Measurements from ENCODE around the gene DQX1.

Gene DQX1

GRCh38 chr2:74550231-74550630 is 24.2 kb upstream of the DQX1 start:
- Mint-ChIP-seq H3K27me3 (peaks cover 87% of the 10 kb centered on the region), H3K27ac (no peak overlapping the region), H3K4me3 (peak overlapping the region; percentile 2), H3K4me1 (peaks cover 23% of the 10 kb centered on the region), H3K36me3 (peaks cover 1% of the 10 kb centered on the region), H3K9me3 (no peaks in the 10 kb centered on the region)
- CTCF ChIA-PET: interaction anchor here (1.0 to 1.8 kb wide), 3 partner anchors 21 to 38 kb away, joined by 3 to 7 read pairs (median 4); no protein-coding TSS in a partner anchor
- DNase-seq: no peak

GRCh38 chr2:74548900-74549826 is 23.1 kb upstream of the DQX1 start:
- peak; percentile 43 for DNase-seq
- Mint-ChIP-seq H3K4me3 (peak overlapping the region; percentile 53), H3K27me3 (peaks cover 93% of the 10 kb centered on the region), H3K27ac (no peak overlapping the region), H3K4me1 (peaks cover 20% of the 10 kb centered on the region), H3K9me3 (no peaks in the 10 kb centered on the region), H3K36me3 (no peaks in the 10 kb centered on the region)
- CTCF ChIA-PET: interaction anchor here (1.3 kb wide), 1 partner anchor 38 kb away, joined by 3 read pairs; no protein-coding TSS in a partner anchor

- peak overlapping the region; percentile 66 for H3K4me3 Mint-ChIP-seq
- peaks cover 96% of the 10 kb centered on the region for H3K27me3 Mint-ChIP-seq
- H3K27ac Mint-ChIP-seq: no peak overlapping the region
- no peak for DNase-seq
- H3K36me3 Mint-ChIP-seq: no peaks in the 10 kb centered on the region
- CTCF ChIA-PET: interaction anchor here (1.3 kb wide), 1 partner anchor 39 kb away, joined by 3 read pairs; no protein-coding TSS in a partner anchor
- no peaks in the 10 kb centered on the region for H3K9me3 Mint-ChIP-seq
- peaks cover 18% of the 10 kb centered on the region for H3K4me1 Mint-ChIP-seq
These were observed 22.4 kb upstream of the DQX1 start for GRCh38 chr2:74548285-74548899.

GRCh38 chr2:74546004-74546403 is 20.0 kb upstream of the DQX1 start:
- no peak overlapping the region for H3K4me3 Mint-ChIP-seq
- no peaks in the 10 kb centered on the region for H3K36me3 Mint-ChIP-seq
- no peaks in the 10 kb centered on the region for H3K9me3 Mint-ChIP-seq
- H3K27ac Mint-ChIP-seq: no peak overlapping the region
- H3K27me3 Mint-ChIP-seq: peaks cover 83% of the 10 kb centered on the region
- CTCF ChIA-PET: interaction anchor here (1.1 to 2.8 kb wide), 2 partner anchors 17 to 40 kb away, joined by 4 to 17 read pairs; no protein-coding TSS in a partner anchor
- peaks cover 12% of the 10 kb centered on the region for H3K4me1 Mint-ChIP-seq
- DNase-seq: no peak

- Mint-ChIP-seq H3K27me3 (peaks cover 81% of the 10 kb centered on the region), H3K4me1 (peaks cover 11% of the 10 kb centered on the region), H3K9me3 (no peaks in the 10 kb centered on the region), H3K36me3 (no peaks in the 10 kb centered on the region), H3K27ac (no peak overlapping the region), H3K4me3 (no peak overlapping the region)
- CTCF ChIA-PET: interaction anchor here (0.8 to 2.8 kb wide), 6 partner anchors 12 to 86 kb away, joined by 3 to 17 read pairs (median 4); partner anchors contain the start of gene WBP1
- DNase-seq: peak; percentile 41
These were observed 18.6 kb upstream of the DQX1 start for GRCh38 chr2:74544634-74545033.

GRCh38 chr2:74542978-74543377 is 16.9 kb upstream of the DQX1 start:
- no peak for DNase-seq
- Mint-ChIP-seq H3K27ac (no peak overlapping the region), H3K9me3 (no peaks in the 10 kb centered on the region), H3K27me3 (peaks cover 83% of the 10 kb centered on the region), H3K4me3 (no peak overlapping the region), H3K4me1 (peaks cover 9% of the 10 kb centered on the region), H3K36me3 (no peaks in the 10 kb centered on the region)
- CTCF ChIA-PET: interaction anchor here (0.7 to 1.1 kb wide), 2 partner anchors 11 to 43 kb away, joined by 3 to 5 read pairs; no protein-coding TSS in a partner anchor

GRCh38 chr2:74540291-74540690 is 14.3 kb upstream of the DQX1 start:
- peaks cover 9% of the 10 kb centered on the region for H3K4me1 Mint-ChIP-seq
- no peaks in the 10 kb centered on the region for H3K36me3 Mint-ChIP-seq
- no peaks in the 10 kb centered on the region for H3K9me3 Mint-ChIP-seq
- CTCF ChIA-PET: interaction anchor here (0.6 to 2.1 kb wide), 5 partner anchors 8 to 57 kb away, joined by 3 to 5 read pairs (median 4); partner anchors contain the start of gene TTC31
- H3K27me3 Mint-ChIP-seq: peaks cover 75% of the 10 kb centered on the region
- no peak overlapping the region for H3K4me3 Mint-ChIP-seq
- DNase-seq: no peak
- H3K27ac Mint-ChIP-seq: no peak overlapping the region

- Mint-ChIP-seq H3K4me1 (peaks cover 9% of the 10 kb centered on the region), H3K4me3 (no peak overlapping the region), H3K9me3 (no peaks in the 10 kb centered on the region), H3K36me3 (peaks cover under 1% of the 10 kb centered on the region), H3K27ac (no peak overlapping the region), H3K27me3 (peaks cover 62% of the 10 kb centered on the region)
- CTCF ChIA-PET: interaction anchor here (1.5 to 2.1 kb wide), 2 partner anchors 51 to 56 kb away, joined by 3 to 5 read pairs; partner anchors contain the start of gene TTC31
- no peak for DNase-seq
These were observed 12.9 kb upstream of the DQX1 start for GRCh38 chr2:74538881-74539339.

GRCh38 chr2:74537140-74537539 is 11.1 kb upstream of the DQX1 start:
- no peak for DNase-seq
- Mint-ChIP-seq H3K36me3 (peaks cover 11% of the 10 kb centered on the region), H3K9me3 (no peaks in the 10 kb centered on the region), H3K4me3 (no peak overlapping the region), H3K4me1 (peaks cover 13% of the 10 kb centered on the region), H3K27me3 (peaks cover 49% of the 10 kb centered on the region), H3K27ac (no peak overlapping the region)
- CTCF ChIA-PET: no interaction called here

- CTCF ChIA-PET: no interaction called here
- Mint-ChIP-seq H3K27ac (no peak overlapping the region), H3K4me1 (peaks cover 21% of the 10 kb centered on the region), H3K27me3 (peaks cover 46% of the 10 kb centered on the region), H3K9me3 (no peaks in the 10 kb centered on the region), H3K4me3 (no peak overlapping the region), H3K36me3 (peaks cover 14% of the 10 kb centered on the region)
- no peak for DNase-seq
These were observed 10.3 kb upstream of the DQX1 start for GRCh38 chr2:74536166-74536950.

GRCh38 chr2:74535440-74535965 is 9.5 kb upstream of the DQX1 start:
- H3K27me3 Mint-ChIP-seq: peaks cover 43% of the 10 kb centered on the region
- peaks cover 18% of the 10 kb centered on the region for H3K36me3 Mint-ChIP-seq
- CTCF ChIA-PET: no interaction called here
- H3K4me3 Mint-ChIP-seq: no peak overlapping the region
- H3K27ac Mint-ChIP-seq: no peak overlapping the region
- H3K4me1 Mint-ChIP-seq: peaks cover 29% of the 10 kb centered on the region
- DNase-seq: no peak
- no peaks in the 10 kb centered on the region for H3K9me3 Mint-ChIP-seq

- Mint-ChIP-seq H3K4me1 (peaks cover 28% of the 10 kb centered on the region), H3K27me3 (peaks cover 32% of the 10 kb centered on the region), H3K27ac (no peak overlapping the region), H3K36me3 (peaks cover 19% of the 10 kb centered on the region), H3K9me3 (no peaks in the 10 kb centered on the region), H3K4me3 (no peak overlapping the region)
- CTCF ChIA-PET: interaction anchor here (1.0 to 4.8 kb wide), 2 partner anchors 52 to 199 kb away, joined by 3 to 104 read pairs; no protein-coding TSS in a partner anchor
- DNase-seq: no peak
These were observed 8.4 kb upstream of the DQX1 start for GRCh38 chr2:74534411-74534810.

GRCh38 chr2:74533464-74533863 is 7.4 kb upstream of the DQX1 start:
- DNase-seq: no peak
- CTCF ChIA-PET: interaction anchor here (1.2 to 5.8 kb wide), 7 partner anchors 10 to 53 kb away, joined by 3 to 104 read pairs (median 9); partner anchors contain the start of genes CCDC142 and TTC31
- H3K27me3 Mint-ChIP-seq: peaks cover 23% of the 10 kb centered on the region
- H3K4me1 Mint-ChIP-seq: peaks cover 27% of the 10 kb centered on the region
- H3K36me3 Mint-ChIP-seq: peaks cover 24% of the 10 kb centered on the region
- H3K27ac Mint-ChIP-seq: no peak overlapping the region
- H3K4me3 Mint-ChIP-seq: no peak overlapping the region
- no peaks in the 10 kb centered on the region for H3K9me3 Mint-ChIP-seq
